ENCODE results near the gene RNF31. TPM values are rescaled to one million over a fixed set of nuclear protein-coding genes. Genes with fewer than 3 reads are reported as not detected.
A peak's percentile ranks its signal among the peaks of the same experiment; 100 is the strongest.

RNF31 gene
- total RNA-seq, 4 donors from 2014 or later, result 26.8 to 35.6 (median 32.4) TPM

- H3K27ac ChIP-seq, result peak overlapping the region in 2 of 4 donors; percentile 6 to 31
Measured at GRCh38 chr14:24156840-24157239, 9.5 kb downstream of the RNF31 start.

GRCh38 chr14:24157331-24157730 is 10.0 kb downstream of the RNF31 start:
- peak overlapping the region in 2 of 4 donors; percentile 6 to 31 for H3K27ac ChIP-seq
- H3K27me3 ChIP-seq, result no peaks in the 10 kb centered on the region
- H3K4me3 ChIP-seq, result no peak overlapping the region
- intact Hi-C loops (cut with DNase I), result no loop called here
- H3K36me3 ChIP-seq, result peaks cover 34 to 84% (median 43%) of the 10 kb centered on the region in 3 donors
- no peak for TF ChIP-seq POLR2A (IDR thresholded peaks at IDR 0.05)
- no peak for TF ChIP-seq CTCF (IDR thresholded peaks at IDR 0.05)
- no peaks in the 10 kb centered on the region for H3K9me3 ChIP-seq
- DNase-seq, result no peak
- 68 to 81% methylated on average over 5 to 12 of the region's 12 CpGs for WGBS, 2 donors
- peaks cover 12 to 34% (median 13%) of the 10 kb centered on the region in 3 donors for H3K4me1 ChIP-seq

More at GRCh38 chr14:24156840-24157239, 9.5 kb downstream of the RNF31 start:
- Histone ChIP-seq H3K27me3 (no peaks in the 10 kb centered on the region), H3K4me1 (peaks cover 7 to 29% (median 8%) of the 10 kb centered on the region in 3 donors), H3K9me3 (no peaks in the 10 kb centered on the region), H3K36me3 (peaks cover 36 to 88% (median 45%) of the 10 kb centered on the region in 3 donors), H3K4me3 (no peak overlapping the region)
- TF ChIP-seq CTCF (IDR thresholded peaks at IDR 0.05) (no peak), POLR2A (IDR thresholded peaks at IDR 0.05) (no peak)
- WGBS, 2 donors, result 83 to 85% methylated on average over 1 of the region's 1 CpG
- DNase-seq, result no peak
- intact Hi-C loops (cut with DNase I), result no loop called here

- 81 to 84% methylated on average over 7 to 9 of the region's 11 CpGs for WGBS, 2 donors
- Histone ChIP-seq H3K4me1 (peaks cover 21 to 60% (median 34%) of the 10 kb centered on the region in 3 donors), H3K9me3 (no peaks in the 10 kb centered on the region), H3K27ac (peak overlapping the region; percentile 92 to 98 (median 97)), H3K27me3 (no peaks in the 10 kb centered on the region), H3K36me3 (peaks cover 49 to 83% (median 52%) of the 10 kb centered on the region in 3 donors), H3K4me3 (no peak overlapping the region)
- TF ChIP-seq CTCF (IDR thresholded peaks at IDR 0.05) (no peak), POLR2A (IDR thresholded peaks at IDR 0.05) (no peak)
- DNase-seq, result no peak
- intact Hi-C loops (cut with DNase I), result no loop called here
Measured at GRCh38 chr14:24159777-24160498, 12.6 kb downstream of the RNF31 start.

- no peak for DNase-seq
- WGBS, 2 donors, result 90% methylated on average over 2 of the region's 4 CpGs; no CpG with 5 or more reads in 1 of the 2 donors
- no peaks in the 10 kb centered on the region for H3K27me3 ChIP-seq
- TF ChIP-seq CTCF (IDR thresholded peaks at IDR 0.05) (no peak), POLR2A (IDR thresholded peaks at IDR 0.05) (no peak)
- intact Hi-C loops (cut with DNase I), result no loop called here
- peaks cover 21 to 65% (median 34%) of the 10 kb centered on the region in 3 donors for H3K4me1 ChIP-seq
- H3K27ac ChIP-seq, result peak overlapping the region; percentile 92 to 98 (median 97)
- H3K4me3 ChIP-seq, result no peak overlapping the region
- H3K36me3 ChIP-seq, result peaks cover 49 to 83% (median 52%) of the 10 kb centered on the region in 3 donors
- H3K9me3 ChIP-seq, result no peaks in the 10 kb centered on the region
Measured at GRCh38 chr14:24160499-24160849, 13.2 kb downstream of the RNF31 start.

Data from esophagus squamous epithelium (tissue), 5 donors.